ENCODE measurements around the gene CACNA1E.

GRCh38 chr1:181476581-181476980 is 6.7 kb upstream of the CACNA1E start:
- TF ChIP-seq CTCF (IDR thresholded peaks at IDR 0.05) (no peak), POLR2A (IDR thresholded peaks at IDR 0.05) (no peak)

Data from lower leg skin (tissue), 3 donors.